Measurements from ENCODE around the gene GULP1. TPM values are rescaled to one million over a fixed set of nuclear protein-coding genes. Genes with fewer than 3 reads are reported as not detected.
"Not testable (repeated sequence)": the region's sequence is repeated elsewhere in the genome, so short reads cannot be mapped to it uniquely, and the experiment has no call there.

The GULP1 gene
- total RNA-seq, 1 donor from 2014 or later = not detected

GRCh38 chr2:188529710-188530109, 238.0 kb downstream of the GULP1 start:
- DNase-seq = no peak
- ChIA-PET CTCF (no interaction called here), POLR2A (no interaction called here)
- ATAC-seq (ENCODE audit: low read depth) = no peak
- H3K27me3 Mint-ChIP-seq = no peaks in the 10 kb centered on the region
- no peak overlapping the region for H3K4me3 Mint-ChIP-seq
- H3K9me3 Mint-ChIP-seq = no peaks in the 10 kb centered on the region
- TF ChIP-seq CTCF (IDR thresholded peaks at IDR 0.05) = no peak
- H3K4me1 Mint-ChIP-seq = no peaks in the 10 kb centered on the region
- no peaks in the 10 kb centered on the region for H3K36me3 Mint-ChIP-seq (ENCODE audit: low read depth)
- H3K27ac Mint-ChIP-seq = no peak overlapping the region
- intact Hi-C loops (cut with micrococcal nuclease) = no loop called here

GRCh38 chr2:188534875-188535274, 243.2 kb downstream of the GULP1 start:
- no peak overlapping the region for H3K4me3 Mint-ChIP-seq
- H3K4me1 Mint-ChIP-seq = no peaks in the 10 kb centered on the region
- H3K27ac Mint-ChIP-seq = no peak overlapping the region
- peaks cover 9% of the 10 kb centered on the region for H3K9me3 Mint-ChIP-seq
- TF ChIP-seq CTCF (IDR thresholded peaks at IDR 0.05) = no peak
- POLR2A ChIA-PET = no interaction called here
- intact Hi-C loops (cut with micrococcal nuclease) = no loop called here
- ATAC-seq (ENCODE audit: low read depth) (no peak), DNase-seq (no peak)
- H3K36me3 Mint-ChIP-seq (ENCODE audit: low read depth) = no peaks in the 10 kb centered on the region
- CTCF ChIA-PET = no interaction called here
- H3K27me3 Mint-ChIP-seq = no peaks in the 10 kb centered on the region

GRCh38 chr2:188551671-188552070, 260.0 kb downstream of the GULP1 start:
- Mint-ChIP-seq H3K4me3 (no peak overlapping the region), H3K27ac (no peak overlapping the region), H3K36me3 (ENCODE audit: low read depth) (no peaks in the 10 kb centered on the region), H3K4me1 (no peaks in the 10 kb centered on the region), H3K27me3 (no peaks in the 10 kb centered on the region), H3K9me3 (peaks cover 2% of the 10 kb centered on the region)
- TF ChIP-seq CTCF (IDR thresholded peaks at IDR 0.05) = no peak
- ChIA-PET POLR2A (no interaction called here), CTCF (no interaction called here)
- ATAC-seq (ENCODE audit: low read depth) (no peak), DNase-seq (no peak)
- intact Hi-C loops (cut with micrococcal nuclease) = no loop called here

- CTCF ChIA-PET = no interaction called here
- DNase-seq = no peak
Observed at GRCh38 chr2:188557081-188557480, 265.4 kb downstream of the GULP1 start.

GRCh38 chr2:188559455-188559854, 267.8 kb downstream of the GULP1 start:
- H3K36me3 Mint-ChIP-seq (ENCODE audit: low read depth); intact Hi-C loops (cut with micrococcal nuclease); H3K27me3 Mint-ChIP-seq; POLR2A ChIA-PET; ATAC-seq (ENCODE audit: low read depth); H3K4me3 Mint-ChIP-seq; H3K27ac Mint-ChIP-seq; CTCF ChIA-PET; H3K4me1 Mint-ChIP-seq; DNase-seq: not testable (repeated sequence)
- H3K9me3 Mint-ChIP-seq = peaks cover 14% of the 10 kb centered on the region

More at GRCh38 chr2:188557081-188557480, 265.4 kb downstream of the GULP1 start:
- H3K9me3 Mint-ChIP-seq = peaks cover 14% of the 10 kb centered on the region
- no peaks in the 10 kb centered on the region for H3K27me3 Mint-ChIP-seq
- no peak for TF ChIP-seq CTCF (IDR thresholded peaks at IDR 0.05)
- POLR2A ChIA-PET = no interaction called here
- no peak for ATAC-seq (ENCODE audit: low read depth)
- H3K4me3 Mint-ChIP-seq = no peak overlapping the region
- H3K4me1 Mint-ChIP-seq = no peaks in the 10 kb centered on the region
- no peak overlapping the region for H3K27ac Mint-ChIP-seq
- intact Hi-C loops (cut with micrococcal nuclease) = no loop called here
- no peaks in the 10 kb centered on the region for H3K36me3 Mint-ChIP-seq (ENCODE audit: low read depth)

- intact Hi-C loops (cut with micrococcal nuclease) = no loop called here
- TF ChIP-seq CTCF (IDR thresholded peaks at IDR 0.05) = no peak
- DNase-seq (no peak), ATAC-seq (ENCODE audit: low read depth) (no peak)
- Mint-ChIP-seq H3K27ac (no peak overlapping the region), H3K9me3 (peaks cover 12% of the 10 kb centered on the region), H3K36me3 (ENCODE audit: low read depth) (no peaks in the 10 kb centered on the region), H3K4me3 (no peak overlapping the region), H3K4me1 (no peaks in the 10 kb centered on the region), H3K27me3 (no peaks in the 10 kb centered on the region)
- CTCF ChIA-PET = no interaction called here
- POLR2A ChIA-PET = no interaction called here
Observed at GRCh38 chr2:188561473-188561979, 269.9 kb downstream of the GULP1 start.
